ENCODE data around the gene ADAM15. TPM values are rescaled to one million over a fixed set of nuclear protein-coding genes. Genes with fewer than 3 reads are reported as not detected.
A peak's percentile ranks its signal among the peaks of the same experiment; 100 is the strongest.

Gene ADAM15
- total and polyA plus RNA-seq, 4 donors: 49.5 to 233 (median 160) TPM

GRCh38 chr1:155006601-155007101, 44.5 kb upstream of the ADAM15 start:
- TF ChIP-seq CTCF (IDR thresholded peaks at IDR 0.05; ENCODE audit: control extremely low read depth, extremely low read depth): no peak
- Histone ChIP-seq H3K27ac (ENCODE audit: low read depth in 1 of 2, low read length in 1 of 2) (peak overlapping the region; percentile 63 to 68), H3K9ac (ENCODE audit: insufficient read depth in 1 of 2, low read length in 2 of 2) (no peak overlapping the region), H3K9me3 (ENCODE audit: control insufficient read depth in 4 of 4, insufficient read depth in 3 of 4, low read length in 3 of 4) (no peaks in the 10 kb centered on the region), H3K36me3 (ENCODE audit: control insufficient read depth in 4 of 4, insufficient read depth in 4 of 4, low read length in 4 of 4) (no peaks in the 10 kb centered on the region), H3K4me1 (ENCODE audit: control insufficient read depth in 5 of 5, insufficient read depth in 5 of 5, low read length in 5 of 5) (peaks cover 6 to 49% (median 21%) of the 10 kb centered on the region in 5 donors), H3K27me3 (ENCODE audit: control insufficient read depth in 3 of 3, insufficient read depth in 3 of 3, low read length in 2 of 3) (no peaks in the 10 kb centered on the region), H3K4me3 (no peak overlapping the region)
- 15 to 17% methylated on average over 2 of the region's 2 CpGs for WGBS, 2 donors
- no peak for ATAC-seq (ENCODE audit: insufficient read depth, low FRiP score)
- DNase-seq: peak in 2 of 3 donors; percentile 49 to 66

DNA sequence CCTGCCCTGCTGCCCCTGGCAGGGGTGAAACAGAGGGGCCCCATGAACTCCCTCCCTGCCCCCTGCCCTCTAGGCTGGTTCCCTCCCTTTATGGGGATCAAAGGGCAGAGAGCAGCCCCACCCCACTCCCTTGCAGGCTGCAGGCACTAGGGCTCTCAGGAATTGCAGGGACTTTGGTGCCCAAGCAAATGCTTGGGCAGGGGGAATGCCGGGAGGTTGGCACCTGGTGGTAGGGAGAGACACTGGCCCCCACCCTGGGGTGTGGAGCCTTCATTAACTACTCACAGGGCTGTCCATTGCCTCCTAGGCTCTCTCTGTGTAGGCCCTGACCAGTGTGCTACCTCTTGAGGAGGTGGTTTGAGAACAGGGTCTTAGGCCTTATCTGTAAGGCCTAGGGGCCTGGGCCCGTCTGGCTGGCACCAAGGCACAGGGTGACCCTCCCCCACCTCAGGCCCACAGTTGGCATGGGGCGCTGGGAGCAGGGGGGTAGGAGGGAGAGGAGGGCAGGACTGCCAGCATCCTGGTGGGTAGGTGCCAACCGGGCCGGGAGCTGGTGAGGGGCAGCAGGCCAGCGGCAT, 43.8 kb upstream of the ADAM15 start:
- no peak for DNase-seq
- 44 to 57% methylated on average over 4 to 6 of the region's 6 CpGs for WGBS, 2 donors
- ATAC-seq (ENCODE audit: insufficient read depth, low FRiP score): no peak
- Histone ChIP-seq H3K4me3 (no peak overlapping the region), H3K27ac (ENCODE audit: low read depth in 1 of 2, low read length in 1 of 2) (peak overlapping the region; percentile 52 to 63), H3K9me3 (ENCODE audit: control insufficient read depth in 4 of 4, insufficient read depth in 3 of 4, low read length in 3 of 4) (no peaks in the 10 kb centered on the region), H3K27me3 (ENCODE audit: control insufficient read depth in 3 of 3, insufficient read depth in 3 of 3, low read length in 2 of 3) (no peaks in the 10 kb centered on the region), H3K4me1 (ENCODE audit: control insufficient read depth in 5 of 5, insufficient read depth in 5 of 5, low read length in 5 of 5) (peaks cover 6 to 56% (median 27%) of the 10 kb centered on the region in 5 donors), H3K9ac (ENCODE audit: insufficient read depth in 1 of 2, low read length in 2 of 2) (no peak overlapping the region), H3K36me3 (ENCODE audit: control insufficient read depth in 4 of 4, insufficient read depth in 4 of 4, low read length in 4 of 4) (no peaks in the 10 kb centered on the region)
- no peak for TF ChIP-seq CTCF (IDR thresholded peaks at IDR 0.05; ENCODE audit: control extremely low read depth, extremely low read depth)

DNA sequence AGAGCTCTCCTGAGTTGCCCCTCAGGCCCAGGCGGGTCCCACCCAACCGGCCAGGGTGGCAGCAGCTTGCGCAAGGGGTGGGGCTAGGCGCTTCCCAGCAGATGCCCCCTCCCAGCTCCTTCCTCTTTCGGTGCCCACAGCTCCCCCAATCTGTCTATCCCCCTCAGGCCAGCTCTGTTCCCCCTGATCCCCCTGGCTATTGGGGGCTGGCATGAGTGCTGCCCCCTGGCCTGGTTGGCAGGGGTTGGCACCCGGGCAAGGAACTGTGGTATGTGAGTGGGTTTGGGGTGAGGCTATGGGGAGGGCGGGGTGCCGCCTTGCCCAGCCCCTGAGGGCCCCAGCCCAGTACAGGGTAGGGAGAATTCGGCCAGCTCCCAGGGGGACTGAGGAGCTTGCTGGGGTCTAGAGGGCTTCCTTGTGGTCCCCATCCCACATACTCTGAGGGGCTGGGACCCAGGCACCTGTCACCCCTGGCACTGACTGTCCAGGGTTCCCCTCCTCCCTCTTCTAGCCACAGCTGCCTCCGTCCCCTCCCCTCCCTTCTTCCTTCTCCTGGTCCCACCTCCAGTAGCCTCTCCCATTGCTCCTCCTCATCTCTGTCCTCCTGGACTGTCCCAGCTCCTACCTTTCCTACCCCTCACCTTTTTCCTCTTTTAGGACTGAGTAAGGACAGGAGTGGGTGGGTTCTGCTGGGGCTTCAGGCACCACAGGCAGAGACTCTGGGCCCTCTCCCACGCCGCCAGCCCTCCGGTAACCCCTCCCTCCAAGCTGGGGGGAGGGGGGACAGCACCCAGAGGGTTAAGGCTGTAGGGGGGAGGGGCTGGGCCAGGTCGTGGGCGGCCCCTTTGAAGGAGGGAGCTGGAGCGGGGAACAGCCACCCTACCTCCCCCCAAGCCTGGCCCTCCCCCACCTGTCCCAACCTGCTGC, 42.8 kb upstream of the ADAM15 start:
- ATAC-seq (ENCODE audit: insufficient read depth, low FRiP score): no peak
- Histone ChIP-seq H3K9me3 (ENCODE audit: control insufficient read depth in 4 of 4, insufficient read depth in 3 of 4, low read length in 3 of 4) (no peaks in the 10 kb centered on the region), H3K27ac (ENCODE audit: low read depth in 1 of 2, low read length in 1 of 2) (peak overlapping the region; percentile 59 to 63), H3K36me3 (ENCODE audit: control insufficient read depth in 4 of 4, insufficient read depth in 4 of 4, low read length in 4 of 4) (no peaks in the 10 kb centered on the region), H3K9ac (ENCODE audit: insufficient read depth in 1 of 2, low read length in 2 of 2) (no peak overlapping the region), H3K4me1 (ENCODE audit: control insufficient read depth in 5 of 5, insufficient read depth in 5 of 5, low read length in 5 of 5) (peaks cover 6 to 58% (median 24%) of the 10 kb centered on the region in 5 donors), H3K4me3 (no peak overlapping the region), H3K27me3 (ENCODE audit: control insufficient read depth in 3 of 3, insufficient read depth in 3 of 3, low read length in 2 of 3) (no peaks in the 10 kb centered on the region)
- TF ChIP-seq CTCF (IDR thresholded peaks at IDR 0.05; ENCODE audit: control extremely low read depth, extremely low read depth): no peak
- no peak for DNase-seq
- WGBS, 2 donors: 27 to 42% methylated on average over 15 to 16 of the region's 16 CpGs

Data from lung (tissue), 12 donors.